NCI-H2171 (cell line): ENCODE results near the gene YPEL1.
"Not testable (repeated sequence)": the region's sequence is repeated elsewhere in the genome, so short reads cannot be mapped to it uniquely, and the experiment has no call there.

ENCODE experiments used
- DNase-seq: peaks from one replicate; lab custom pipeline; 2025; lab: John Stamatoyannopoulos, UW

Gene YPEL1

DNA sequence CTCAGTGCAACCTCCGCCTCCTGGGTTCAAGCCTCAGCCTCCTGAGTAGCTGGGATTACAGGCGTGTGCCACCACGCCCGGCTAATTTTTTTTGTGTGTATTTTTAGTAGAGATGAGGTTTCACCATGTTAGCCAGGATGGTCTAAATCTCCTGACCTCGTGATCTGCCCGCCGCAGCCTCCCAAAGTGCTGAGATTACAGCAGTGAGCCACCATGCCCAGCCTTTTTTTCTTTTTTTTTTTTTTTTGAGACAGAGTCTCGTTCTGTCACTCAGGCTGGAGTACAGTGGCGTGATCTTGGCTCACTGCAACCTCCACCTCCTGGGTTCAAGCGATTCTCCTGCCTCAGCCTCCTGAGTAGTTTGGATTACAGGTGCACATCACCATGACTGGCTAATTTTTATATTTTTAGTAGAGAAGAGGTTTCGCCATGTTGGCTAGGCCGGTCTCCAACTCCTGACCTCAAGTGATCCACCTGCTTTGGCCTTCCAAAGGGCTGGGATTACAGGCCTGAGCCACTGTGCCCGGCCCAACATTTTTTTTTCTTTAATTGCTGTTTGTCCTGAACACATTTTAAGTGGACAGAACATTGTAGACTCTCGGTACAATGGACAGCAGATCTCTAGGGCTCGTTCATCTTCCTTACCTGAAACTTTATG is 14.3 kb downstream of the YPEL1 start:
- DNase-seq, result not testable (repeated sequence)

- not testable (repeated sequence) for DNase-seq
These were observed 15.3 kb downstream of the YPEL1 start for GRCh38 chr22:21720191-21720859.

GRCh38 chr22:21719024-21719423 is 16.6 kb downstream of the YPEL1 start:
- no peak for DNase-seq

DNA sequence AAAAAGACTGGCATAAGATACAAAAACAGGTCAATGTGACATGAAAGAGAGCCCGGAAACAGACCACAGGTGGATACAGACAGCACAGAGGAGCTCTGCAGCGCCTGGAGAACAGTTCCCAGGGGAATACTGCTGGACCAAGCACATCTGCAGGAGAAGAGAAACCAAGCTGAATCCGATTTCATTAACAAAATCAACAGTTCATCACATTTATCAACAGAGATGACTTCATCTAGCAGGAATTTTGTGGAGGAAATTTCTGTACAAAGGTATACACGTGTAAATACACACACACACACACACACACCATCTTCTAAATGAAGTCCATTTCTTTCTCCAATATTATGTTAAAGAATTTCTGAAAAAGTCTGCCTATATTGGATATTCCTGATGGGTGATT is 17.1 kb downstream of the YPEL1 start:
- peak; percentile 27 for DNase-seq

- DNase-seq, result not testable (repeated sequence)
These were observed 19.0 kb downstream of the YPEL1 start for GRCh38 chr22:21716395-21717122.

GRCh38 chr22:21714786-21715185 is 20.8 kb downstream of the YPEL1 start:
- DNase-seq, result no peak

- DNase-seq, result peak; percentile 65
These were observed 21.4 kb downstream of the YPEL1 start for GRCh38 chr22:21714059-21714770.

DNA sequence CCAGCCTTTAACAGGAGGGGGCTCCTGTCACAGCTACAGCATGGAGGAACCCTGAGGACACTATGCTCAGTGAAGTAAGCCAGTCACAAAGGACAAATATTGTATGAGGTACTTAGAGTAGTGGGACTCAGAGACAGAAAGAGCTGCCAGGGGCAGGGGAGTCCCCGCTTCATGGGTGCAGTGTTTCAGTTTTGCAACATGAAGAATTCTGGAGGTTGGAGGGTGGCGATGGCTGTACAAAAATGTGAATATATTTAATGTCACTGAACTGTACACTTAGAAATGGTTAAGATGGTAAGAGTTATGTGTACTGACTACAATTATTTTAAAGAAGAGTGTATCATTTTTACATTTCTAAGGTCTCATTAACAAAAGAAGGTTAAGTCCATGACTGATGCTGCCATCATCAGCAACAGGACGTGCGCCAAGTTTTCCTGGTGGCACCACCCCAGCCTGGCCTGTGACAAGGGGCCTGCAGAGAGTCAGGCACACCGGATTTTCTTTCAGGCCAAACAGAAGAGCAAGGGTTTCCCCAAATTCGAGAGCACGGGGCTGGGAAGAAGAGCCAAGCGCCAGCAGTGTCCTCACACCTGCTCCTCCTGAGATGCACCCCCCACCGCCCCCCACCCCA is 22.1 kb downstream of the YPEL1 start:
- DNase-seq, result no peak

DNA sequence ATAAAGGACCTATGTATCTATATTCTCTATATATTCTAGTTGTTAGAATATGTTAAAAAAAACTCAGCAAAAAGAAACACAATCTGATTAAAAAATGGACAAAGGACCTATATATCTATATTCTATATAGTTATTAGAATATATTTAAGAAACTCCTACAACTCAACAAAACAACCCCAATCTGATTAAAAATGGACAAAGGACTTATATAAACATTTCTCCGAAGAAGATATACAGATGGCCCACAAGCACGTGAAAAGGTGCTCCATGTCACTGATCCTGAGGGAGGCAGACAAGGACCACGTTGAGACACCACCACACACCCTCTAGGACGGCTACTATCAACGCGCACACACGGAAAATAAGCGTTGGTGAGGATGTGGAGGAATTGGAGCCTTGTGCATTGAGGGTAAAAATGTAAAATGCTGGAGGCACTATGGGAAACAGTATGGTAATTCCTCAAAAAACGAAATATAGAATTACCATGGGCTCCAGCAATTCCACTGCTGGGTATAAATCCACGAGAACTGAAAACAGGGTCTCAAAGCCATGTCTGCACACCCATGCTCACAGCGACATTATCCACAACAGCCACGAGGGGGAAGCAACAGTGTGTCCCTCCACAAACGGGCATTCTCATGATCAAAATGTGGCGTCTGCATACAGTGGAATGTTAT is 22.7 kb downstream of the YPEL1 start:
- DNase-seq, result peak; percentile 23

DNA sequence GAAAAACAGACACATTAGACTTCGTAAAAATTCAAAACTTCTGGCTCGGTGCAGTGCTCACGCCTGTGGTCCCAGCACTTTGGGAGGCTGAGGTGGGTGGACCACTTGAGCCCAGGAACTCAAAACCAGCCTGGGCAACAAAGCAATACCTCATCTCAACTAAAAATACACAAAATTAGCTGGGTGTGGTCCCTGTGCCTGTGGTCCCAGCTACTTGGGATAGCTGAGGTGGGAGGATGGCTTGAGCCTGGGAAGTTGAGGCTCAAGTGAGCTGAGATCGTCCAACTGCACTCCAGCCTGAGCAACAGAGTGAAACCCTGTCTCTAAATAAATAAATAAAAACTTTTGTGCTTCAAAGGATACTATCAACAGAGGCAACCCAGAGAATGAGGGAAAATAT is 23.7 kb downstream of the YPEL1 start:
- no peak for DNase-seq

DNA sequence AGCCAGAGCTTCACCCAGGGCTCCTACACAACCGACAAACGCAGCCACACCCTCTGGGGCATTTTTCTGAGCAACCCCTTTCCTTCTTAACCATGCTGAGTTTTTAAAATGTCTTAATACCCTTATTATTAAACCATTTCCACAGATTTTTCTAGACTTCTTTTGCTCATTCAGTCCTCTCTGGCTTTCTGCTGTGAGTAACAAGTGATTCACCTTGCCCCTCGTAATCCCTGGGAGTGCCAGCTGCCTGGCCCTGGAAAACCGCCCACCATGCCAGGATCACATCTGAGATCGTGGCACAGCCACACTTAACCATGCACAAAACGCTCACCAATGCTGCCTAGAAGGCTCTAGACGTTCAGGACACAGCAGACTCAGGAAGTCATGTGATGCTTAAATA is 25.4 kb downstream of the YPEL1 start:
- no peak for DNase-seq

- no peak for DNase-seq
These were observed 25.9 kb downstream of the YPEL1 start for GRCh38 chr22:21709688-21710087.

GRCh38 chr22:21708960-21709359 is 26.6 kb downstream of the YPEL1 start:
- DNase-seq, result no peak

DNA sequence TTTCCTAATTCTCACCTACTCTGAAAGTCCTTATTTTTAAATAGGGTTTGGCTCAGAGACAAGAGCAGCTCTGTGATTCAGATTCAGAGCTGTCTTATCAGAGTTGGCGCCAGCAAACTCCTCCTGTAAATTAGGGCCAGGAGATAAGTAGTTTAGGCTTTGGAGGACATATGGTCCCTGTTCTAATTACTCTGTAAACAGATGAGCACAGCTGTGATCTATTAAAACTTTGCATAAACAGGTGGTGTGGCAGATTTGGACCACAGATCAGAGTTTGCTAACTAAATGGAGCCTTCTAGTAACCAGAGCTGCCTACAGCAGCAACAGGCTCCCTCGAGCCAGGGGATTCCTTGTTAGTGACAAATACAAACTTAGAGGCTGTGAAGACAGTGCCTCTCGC is 27.9 kb downstream of the YPEL1 start:
- DNase-seq, result peak; percentile 96

DNA sequence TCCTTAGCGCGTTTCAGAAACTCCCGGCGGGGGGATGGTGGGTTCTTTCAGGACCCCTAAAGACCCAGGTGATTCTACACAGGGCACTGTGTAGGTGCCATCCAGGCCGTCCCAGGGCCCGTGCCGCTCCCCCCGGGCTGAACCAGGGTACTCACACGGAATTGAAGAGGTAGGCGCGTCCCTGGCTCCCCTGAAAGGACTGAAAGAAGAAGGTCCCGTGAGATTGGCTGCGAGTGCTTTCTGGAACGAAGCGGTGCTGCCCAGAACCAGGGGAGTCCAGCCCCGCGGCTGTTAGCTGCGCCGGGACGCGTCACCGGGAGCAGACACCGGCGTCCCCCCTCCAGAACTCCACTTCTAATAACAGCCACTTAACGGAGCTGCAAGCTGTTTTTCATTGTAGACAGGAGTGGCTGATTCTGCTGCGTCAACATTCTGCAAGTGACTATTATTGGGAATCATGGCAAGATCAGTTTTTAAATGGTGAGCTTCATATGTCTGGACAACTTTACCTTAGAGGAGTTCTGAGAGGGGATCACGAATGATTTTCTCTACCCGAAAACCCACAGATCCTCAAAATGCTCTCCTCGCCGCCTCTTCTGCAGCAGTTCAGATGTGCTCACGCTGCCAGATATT is 31.8 kb downstream of the YPEL1 start:
- no peak for DNase-seq

GRCh38 chr22:21702700-21703683 is 32.6 kb downstream of the YPEL1 start:
- no peak for DNase-seq

DNA sequence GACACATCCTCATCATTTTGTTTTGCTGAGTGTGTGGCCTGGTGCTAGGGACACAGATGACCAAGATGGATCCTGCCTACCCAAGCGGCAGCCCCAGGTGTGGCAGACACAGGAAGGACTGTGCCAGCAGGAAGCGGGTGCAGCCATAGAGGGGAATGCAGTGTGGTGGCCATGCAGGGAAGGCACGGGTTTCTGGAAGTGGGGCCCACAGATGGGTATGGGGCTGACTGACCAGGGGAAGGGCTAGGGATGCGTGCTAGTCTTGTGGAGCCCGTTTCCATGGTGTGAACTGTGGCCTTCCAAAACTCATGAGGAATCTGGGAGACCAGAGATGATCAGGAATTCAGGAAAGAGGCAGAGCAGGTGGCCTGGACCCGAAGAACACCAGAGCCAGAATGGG is 33.5 kb downstream of the YPEL1 start:
- DNase-seq, result no peak

- DNase-seq, result no peak
These were observed 34.1 kb downstream of the YPEL1 start for GRCh38 chr22:21701384-21701971.

GRCh38 chr22:21700822-21701221 is 34.8 kb downstream of the YPEL1 start:
- no peak for DNase-seq
